OCI-LY7 (cell line): ENCODE measurements around the gene CDH23. TPM values are rescaled to one million over a fixed set of nuclear protein-coding genes. Genes with fewer than 3 reads are reported as not detected.

Experiments used
- BruUV-seq: library from RNA; stranded (reverse); fragments of 400-500 nt; replicated peaks from 2 replicates; lab custom pipeline; 2021; lab: Mats Ljungman, UMichigan
- CTCF ChIA-PET: fragments of 300-600 bp; sonication (Branson Sonifier 250); formaldehyde crosslinking; loops from one replicate; lab custom pipeline; 2022; ENCODE audit warnings: antibody characterized with exemption; ENCODE audit not compliant: unreplicated experiment; lab: Charles Lee
- POLR2A ChIA-PET: fragments of 300-600 bp; sonication (Branson Sonifier 250); formaldehyde crosslinking; loops from one replicate; lab custom pipeline; 2022; ENCODE audit warnings: antibody characterized with exemption; lab: Charles Lee
- DNase-seq: peaks from one replicate; pipeline ENCODE4 v3.0.0-alpha.2; 2015; ENCODE audit warnings: low spot score
- H2AFZ ChIP-seq: fragments of 200-600 bp; sonication (generic), shearing (Covaris generic); 2 replicates; pipeline ENCODE4 v1.6.1; 2014; ENCODE audit warnings: mild to moderate bottlenecking, antibody characterized with exemption, low read length, moderate library complexity
- H3K27ac ChIP-seq: fragments of 200-600 bp; sonication (generic); 2 replicates; pipeline ENCODE4 v1.5.1; 2014; ENCODE audit warnings: mixed run types, low read depth, mild to moderate bottlenecking, moderate library complexity, low read length, inconsistent platforms; ENCODE audit not compliant: poor library complexity, severe bottlenecking
- H3K36me3 ChIP-seq: fragments of 200-600 bp; sonication (generic); 2 replicates; pipeline ENCODE4 v1.6.1; 2014; ENCODE audit warnings: mild to moderate bottlenecking, antibody characterized with exemption, low read length, moderate library complexity, mixed read lengths; ENCODE audit not compliant: insufficient read depth
- H3K4me1 ChIP-seq: fragments of 200-600 bp; sonication (generic); 2 replicates; pipeline ENCODE4 v1.5.1; 2014; ENCODE audit warnings: mild to moderate bottlenecking, low read length; ENCODE audit not compliant: insufficient read depth, poor library complexity, severe bottlenecking
- H3K4me2 ChIP-seq: fragments of 200-600 bp; sonication (generic); 2 replicates; pipeline ENCODE4 v1.6.1; 2014; ENCODE audit warnings: mild to moderate bottlenecking, low read length
- H3K4me3 ChIP-seq: fragments of 200-600 bp; sonication (generic); 2 replicates; pipeline ENCODE4 v1.5.1; 2014; ENCODE audit warnings: mild to moderate bottlenecking, low read depth, low read length; ENCODE audit not compliant: poor library complexity, severe bottlenecking
- H3K79me2 ChIP-seq: fragments of 200-600 bp; sonication (generic); 2 replicates; pipeline ENCODE4 v1.6.1; 2016; ENCODE audit warnings: low read depth, mild to moderate bottlenecking, low read length, moderate library complexity, mixed read lengths; ENCODE audit not compliant: insufficient read depth
- H3K9me2 ChIP-seq: fragments of 200-600 bp; sonication (generic); 2 replicates; pipeline ENCODE4 v1.6.1; 2016; ENCODE audit warnings: mild to moderate bottlenecking, low read length, mixed read lengths; ENCODE audit not compliant: insufficient read depth
- H3K9me3 ChIP-seq: fragments of 200-600 bp; sonication (generic); 2 replicates; pipeline ENCODE4 v1.6.1; 2014; ENCODE audit warnings: mild to moderate bottlenecking, mixed run types, low read length, mixed read lengths
- H4K20me1 ChIP-seq: fragments of 200-600 bp; sonication (generic); 2 replicates; pipeline ENCODE4 v1.6.1; 2014; ENCODE audit warnings: mild to moderate bottlenecking, antibody characterized with exemption, low read length, moderate library complexity, mixed read lengths; ENCODE audit not compliant: insufficient read depth
- EZH2phosphoT487 ChIP-seq: fragments of 200-600 bp; sonication (generic); IDR thresholded peaks from 2 replicates; pipeline ENCODE4 v1.6.1; 2018; ENCODE audit warnings: low read depth, borderline replicate concordance, mild to moderate bottlenecking, mixed run types, antibody characterized with exemption, low read length, moderate library complexity, mixed read lengths
- intact Hi-C: fragments of 100-400 bp; cut with micrococcal nuclease; formaldehyde crosslinking; loops from one replicate; pipeline ENCODE4 v1.10.0; 2022; ENCODE audit not compliant: unreplicated experiment
- total RNA-seq, 2 experiments: library from RNA; depleted of rRNA in 1 of 2; stranded (reverse); fragments of >200 nt in 1 of 2; shearing (Covaris generic) in 1 of 2; gene quantifications; 2 replicates each; pipeline ENCODE4 v1.2.3, GENCODE V29; 2014 to 2022
- TF ChIP-seq, protein P1 (sequence below): fragments of 200-600 bp; sonication (generic); conservative IDR thresholded peaks from 2 replicates; pipeline ENCODE4 v1.5.1; 2014; ENCODE audit warnings: mild to moderate bottlenecking, antibody characterized with exemption, low read length, moderate library complexity, mixed read lengths

The CDH23 gene
- total RNA-seq, 2 experiments from 2014 or later = 0.92 to 9.9 TPM

DNA sequence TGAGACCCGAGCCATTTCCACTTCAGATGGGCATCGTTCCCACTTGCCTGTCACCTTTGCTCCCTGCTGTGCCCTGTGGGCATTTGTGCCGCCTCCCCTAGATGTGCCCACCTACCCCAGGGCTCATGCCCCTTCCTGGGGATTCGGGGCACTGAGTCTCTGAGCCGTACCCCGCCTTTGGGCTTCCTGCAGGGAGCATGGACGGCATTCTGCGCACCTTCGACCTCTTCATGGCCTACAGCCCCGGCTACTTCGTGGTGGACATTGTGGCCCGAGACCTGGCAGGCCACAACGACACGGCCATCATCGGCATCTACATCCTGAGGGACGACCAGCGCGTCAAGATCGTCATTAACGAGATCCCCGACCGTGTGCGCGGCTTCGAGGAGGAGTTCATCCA is 412.9 kb downstream of the CDH23 start:
- Histone ChIP-seq H3K4me1 (peaks cover 6% of the 10 kb centered on the region), H3K9me3 (no peaks in the 10 kb centered on the region), H3K36me3 (no peaks in the 10 kb centered on the region), H3K4me3 (no peak overlapping the region), H3K4me2 (no peak overlapping the region), H2AFZ (no peak overlapping the region), H3K27ac (no peak overlapping the region), H3K79me2 (no peaks in the 10 kb centered on the region), H4K20me1 (no peaks in the 10 kb centered on the region), H3K9me2 (no peaks in the 10 kb centered on the region)
- intact Hi-C loops = loop anchor here (5.0 to 10.0 kb wide), 2 partner anchors 425 to 497 kb away; no protein-coding TSS in a partner anchor
- CTCF ChIA-PET = no interaction called here
- TF ChIP-seq, protein P1, sequence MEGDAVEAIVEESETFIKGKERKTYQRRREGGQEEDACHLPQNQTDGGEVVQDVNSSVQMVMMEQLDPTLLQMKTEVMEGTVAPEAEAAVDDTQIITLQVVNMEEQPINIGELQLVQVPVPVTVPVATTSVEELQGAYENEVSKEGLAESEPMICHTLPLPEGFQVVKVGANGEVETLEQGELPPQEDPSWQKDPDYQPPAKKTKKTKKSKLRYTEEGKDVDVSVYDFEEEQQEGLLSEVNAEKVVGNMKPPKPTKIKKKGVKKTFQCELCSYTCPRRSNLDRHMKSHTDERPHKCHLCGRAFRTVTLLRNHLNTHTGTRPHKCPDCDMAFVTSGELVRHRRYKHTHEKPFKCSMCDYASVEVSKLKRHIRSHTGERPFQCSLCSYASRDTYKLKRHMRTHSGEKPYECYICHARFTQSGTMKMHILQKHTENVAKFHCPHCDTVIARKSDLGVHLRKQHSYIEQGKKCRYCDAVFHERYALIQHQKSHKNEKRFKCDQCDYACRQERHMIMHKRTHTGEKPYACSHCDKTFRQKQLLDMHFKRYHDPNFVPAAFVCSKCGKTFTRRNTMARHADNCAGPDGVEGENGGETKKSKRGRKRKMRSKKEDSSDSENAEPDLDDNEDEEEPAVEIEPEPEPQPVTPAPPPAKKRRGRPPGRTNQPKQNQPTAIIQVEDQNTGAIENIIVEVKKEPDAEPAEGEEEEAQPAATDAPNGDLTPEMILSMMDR = no peak
- no peak for TF ChIP-seq EZH2phosphoT487
- DNase-seq = no peak
- no TSS peak for BruUV-seq
- POLR2A ChIA-PET = no interaction called here

DNA sequence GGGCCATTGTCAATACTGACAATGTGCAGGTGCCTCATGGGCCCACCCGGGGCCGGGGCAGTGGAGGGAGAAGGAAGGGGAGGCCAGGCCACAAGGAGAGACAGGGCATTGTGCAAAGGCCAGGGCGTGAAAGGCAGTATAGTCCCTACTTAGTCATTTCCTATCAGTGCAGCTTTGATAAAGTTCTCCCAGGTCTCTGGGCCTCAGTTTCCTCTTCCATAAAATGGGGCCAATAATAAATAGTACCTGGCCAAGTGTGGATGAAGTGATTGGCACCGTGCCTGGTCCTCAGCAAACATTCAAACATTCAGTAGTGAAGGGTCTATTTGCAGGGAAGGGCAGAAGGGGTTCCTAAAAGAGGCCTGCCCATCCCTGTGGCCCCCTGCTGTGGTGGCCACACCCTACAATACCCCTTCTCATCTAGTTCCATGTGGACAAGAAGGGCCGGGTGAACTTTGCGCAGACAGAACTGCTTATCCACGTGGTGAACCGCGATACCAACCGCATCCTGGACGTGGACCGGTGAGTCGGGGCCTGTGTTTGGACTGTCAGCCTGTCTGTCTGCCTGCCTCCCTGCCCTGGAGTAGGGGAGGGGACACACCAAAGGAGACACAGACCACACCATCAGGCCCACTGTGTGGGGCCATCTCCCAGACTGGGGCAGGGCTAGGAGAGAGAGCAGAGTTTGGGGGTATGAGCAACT is 413.5 kb downstream of the CDH23 start:
- intact Hi-C loops = loop anchor here (5.0 kb wide), 1 partner anchor 498 kb away; no protein-coding TSS in a partner anchor
- no peak for TF ChIP-seq EZH2phosphoT487
- TF ChIP-seq, protein P1 = no peak

DNA sequence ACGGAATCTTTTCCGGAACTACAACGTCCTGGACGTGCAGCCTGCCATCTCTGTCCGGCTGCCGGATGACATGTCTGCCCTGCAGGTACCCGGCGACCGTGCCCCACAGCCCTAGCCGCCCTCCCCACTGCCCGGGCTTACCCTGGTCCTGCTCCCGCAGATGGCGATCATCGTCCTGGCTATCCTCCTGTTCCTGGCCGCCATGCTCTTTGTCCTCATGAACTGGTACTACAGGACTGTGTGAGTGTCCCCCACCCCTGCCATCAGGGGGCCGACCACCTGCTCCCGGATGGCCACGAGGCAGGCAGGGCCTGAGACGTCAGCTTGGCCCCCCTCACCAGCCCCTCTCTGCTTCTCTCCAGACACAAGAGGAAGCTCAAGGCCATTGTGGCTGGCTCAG is 414.6 kb downstream of the CDH23 start:
- intact Hi-C loops = loop anchor here (5.0 kb wide), 1 partner anchor 499 kb away; no protein-coding TSS in a partner anchor
- BruUV-seq = no TSS peak
- TF ChIP-seq, protein P1 = no peak
- TF ChIP-seq EZH2phosphoT487 = no peak
- Histone ChIP-seq H3K4me3 (no peak overlapping the region), H3K27ac (no peak overlapping the region), H3K36me3 (peaks cover 15% of the 10 kb centered on the region; the same call in 1 of the 2 replicates), H2AFZ (no peak overlapping the region), H4K20me1 (no peaks in the 10 kb centered on the region), H3K9me3 (no peaks in the 10 kb centered on the region), H3K4me1 (peaks cover 6% of the 10 kb centered on the region), H3K4me2 (no peak overlapping the region), H3K79me2 (no peaks in the 10 kb centered on the region), H3K9me2 (no peaks in the 10 kb centered on the region)
- DNase-seq = no peak
- ChIA-PET POLR2A (interaction anchor here (0.7 kb wide), 1 partner anchor 377 kb away, joined by 5 read pairs; no protein-coding TSS in a partner anchor), CTCF (interaction anchor here (0.8 to 1.4 kb wide), 4 partner anchors 54 to 100 kb away, joined by 3 to 5 read pairs (median 4); no protein-coding TSS in a partner anchor)

More for the DNA sequence above, 413.5 kb downstream of the CDH23 start:
- Histone ChIP-seq H3K36me3 (0 out of 2 replicates have a peak, but pooled peaks cover 4% of the 10 kb centered on the region), H3K9me3 (no peaks in the 10 kb centered on the region), H3K4me3 (no peak overlapping the region), H3K79me2 (no peaks in the 10 kb centered on the region), H4K20me1 (no peaks in the 10 kb centered on the region), H3K4me1 (peaks cover 6% of the 10 kb centered on the region), H3K27ac (no peak overlapping the region), H3K4me2 (no peak overlapping the region), H3K9me2 (no peaks in the 10 kb centered on the region), H2AFZ (no peak overlapping the region)
- BruUV-seq = no TSS peak
- DNase-seq = no peak
- POLR2A ChIA-PET = no interaction called here
- CTCF ChIA-PET = interaction anchor here (0.7 to 1.1 kb wide), 2 partner anchors 86 to 222 kb away, joined by 3 read pairs; no protein-coding TSS in a partner anchor
